GM10248 (cell line): Measurements from ENCODE around the gene LRRFIP1.

Experiments used
- CTCF ChIA-PET: fragments of 300-600 bp; sonication (Branson Sonifier 250); formaldehyde crosslinking; extraction: SDS; loops from one replicate; lab custom pipeline; 2021; ENCODE audit warnings: antibody characterized with exemption; lab: Yijun Ruan, JAX
- POLR2A ChIA-PET: fragments of 350-650 bp; sonication (Branson Sonifier 250); formaldehyde crosslinking; extraction: SDS; loops from one replicate; lab custom pipeline; 2020; ENCODE audit warnings: antibody characterized with exemption; lab: Yijun Ruan, JAX
- DNase-seq: peaks from one replicate; pipeline ENCODE4 v3.0.0; 2012; ENCODE audit errors: extremely low spot score
- TF ChIP-seq, protein P1 (sequence below): IDR thresholded peaks from 2 replicates; pipeline ENCODE4 v1.5.1; 2012; ENCODE audit warnings: mild to moderate bottlenecking, low read depth; ENCODE audit errors: extremely low read depth, missing control alignments, control extremely low read depth

The LRRFIP1 gene

DNA sequence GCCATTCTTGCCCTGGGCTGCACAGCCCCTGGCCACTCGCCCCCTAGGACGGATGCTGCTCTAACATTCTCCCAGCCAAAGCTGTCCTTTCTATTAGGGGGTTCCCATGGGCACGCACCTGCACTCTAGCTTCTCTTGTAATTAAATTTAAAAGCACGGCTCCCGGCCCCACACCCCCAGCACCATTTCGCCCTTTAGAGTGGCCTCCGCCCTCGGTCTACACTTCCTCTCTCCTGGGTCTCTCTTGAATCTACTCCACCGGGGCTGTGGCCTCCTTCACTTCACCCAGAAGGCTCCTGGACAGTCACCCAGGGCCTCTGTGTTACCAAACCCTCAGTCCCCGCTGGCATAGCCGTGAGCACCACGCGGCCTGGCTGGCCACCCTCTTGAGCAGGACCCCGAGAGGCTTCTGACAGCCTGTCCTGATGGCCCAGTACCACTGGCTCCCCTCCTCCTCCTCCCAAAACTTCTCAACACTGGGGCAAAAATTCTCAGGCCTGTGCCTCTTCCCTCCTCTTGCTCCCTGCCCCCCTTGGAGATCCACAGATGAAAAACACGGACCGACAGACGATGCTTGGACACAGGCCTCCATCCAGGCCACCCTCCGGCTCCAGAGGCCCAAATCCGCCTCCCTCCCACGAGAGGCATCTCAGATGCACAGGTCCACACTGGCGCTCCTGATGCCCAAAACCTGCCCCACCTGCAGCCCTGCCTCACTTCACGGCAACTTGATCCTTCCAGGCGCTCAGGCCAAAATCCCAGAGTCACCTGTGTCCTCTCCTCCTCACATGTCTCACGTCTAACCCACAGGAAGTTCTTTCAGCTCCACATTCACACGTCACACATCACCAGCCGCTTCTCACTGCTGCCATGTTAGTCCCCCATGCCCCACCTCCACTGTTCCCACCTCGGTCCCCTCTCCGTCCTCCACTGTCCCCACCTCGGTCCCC lies 29.9 kb upstream of the LRRFIP1 start:
- TF ChIP-seq, protein P1, sequence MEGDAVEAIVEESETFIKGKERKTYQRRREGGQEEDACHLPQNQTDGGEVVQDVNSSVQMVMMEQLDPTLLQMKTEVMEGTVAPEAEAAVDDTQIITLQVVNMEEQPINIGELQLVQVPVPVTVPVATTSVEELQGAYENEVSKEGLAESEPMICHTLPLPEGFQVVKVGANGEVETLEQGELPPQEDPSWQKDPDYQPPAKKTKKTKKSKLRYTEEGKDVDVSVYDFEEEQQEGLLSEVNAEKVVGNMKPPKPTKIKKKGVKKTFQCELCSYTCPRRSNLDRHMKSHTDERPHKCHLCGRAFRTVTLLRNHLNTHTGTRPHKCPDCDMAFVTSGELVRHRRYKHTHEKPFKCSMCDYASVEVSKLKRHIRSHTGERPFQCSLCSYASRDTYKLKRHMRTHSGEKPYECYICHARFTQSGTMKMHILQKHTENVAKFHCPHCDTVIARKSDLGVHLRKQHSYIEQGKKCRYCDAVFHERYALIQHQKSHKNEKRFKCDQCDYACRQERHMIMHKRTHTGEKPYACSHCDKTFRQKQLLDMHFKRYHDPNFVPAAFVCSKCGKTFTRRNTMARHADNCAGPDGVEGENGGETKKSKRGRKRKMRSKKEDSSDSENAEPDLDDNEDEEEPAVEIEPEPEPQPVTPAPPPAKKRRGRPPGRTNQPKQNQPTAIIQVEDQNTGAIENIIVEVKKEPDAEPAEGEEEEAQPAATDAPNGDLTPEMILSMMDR, result no peak
- CTCF ChIA-PET, result interaction anchor here (0.8 kb wide), 1 partner anchor 156 kb away, joined by 3 read pairs; no protein-coding TSS in a partner anchor
- POLR2A ChIA-PET, result no interaction called here
- DNase-seq, result no peak

- TF ChIP-seq, protein P1, result no peak
- POLR2A ChIA-PET, result no interaction called here
- CTCF ChIA-PET, result interaction anchor here (1.2 kb wide), 1 partner anchor 49 kb away, joined by 3 read pairs; no protein-coding TSS in a partner anchor
- DNase-seq, result no peak
Observed at GRCh38 chr2:237598468-237599208, 28.7 kb upstream of the LRRFIP1 start.

DNA sequence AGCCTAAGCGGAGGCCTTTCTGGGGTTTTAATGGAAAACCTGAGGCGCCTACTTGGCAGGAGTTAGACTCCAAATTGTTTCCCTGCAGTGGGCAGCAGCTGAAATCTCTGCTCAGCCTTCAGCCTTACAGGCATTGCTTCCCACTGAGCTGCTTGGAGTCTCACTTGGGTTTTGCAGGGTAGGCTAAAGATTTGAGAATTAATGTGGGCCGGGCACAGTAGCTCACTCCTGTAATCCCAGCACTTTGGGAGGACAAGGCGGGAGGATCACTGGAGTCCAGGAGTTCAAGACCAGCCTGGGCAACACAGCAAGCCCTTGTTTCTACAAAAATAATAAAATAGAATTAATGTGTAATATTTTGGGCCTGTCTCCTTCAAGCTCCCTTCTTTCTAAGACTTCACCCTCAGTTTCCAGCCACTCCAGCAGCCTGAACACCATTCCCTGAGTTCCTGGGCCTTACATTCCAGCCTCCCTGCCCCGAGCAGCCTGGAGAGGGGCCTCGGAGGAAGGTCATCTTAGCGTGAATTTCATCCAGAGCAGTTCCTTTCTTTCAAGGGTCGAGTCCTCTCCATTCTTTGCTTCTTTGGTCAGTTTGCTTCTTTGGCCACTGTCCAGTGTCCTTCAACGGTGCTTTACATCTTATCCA lies 27.8 kb upstream of the LRRFIP1 start:
- no peak for DNase-seq
- ChIA-PET CTCF (interaction anchor here (1.1 to 1.2 kb wide), 2 partner anchors 7 to 49 kb away, joined by 3 read pairs; no protein-coding TSS in a partner anchor), POLR2A (no interaction called here)
- TF ChIP-seq, protein P1, result no peak

DNA sequence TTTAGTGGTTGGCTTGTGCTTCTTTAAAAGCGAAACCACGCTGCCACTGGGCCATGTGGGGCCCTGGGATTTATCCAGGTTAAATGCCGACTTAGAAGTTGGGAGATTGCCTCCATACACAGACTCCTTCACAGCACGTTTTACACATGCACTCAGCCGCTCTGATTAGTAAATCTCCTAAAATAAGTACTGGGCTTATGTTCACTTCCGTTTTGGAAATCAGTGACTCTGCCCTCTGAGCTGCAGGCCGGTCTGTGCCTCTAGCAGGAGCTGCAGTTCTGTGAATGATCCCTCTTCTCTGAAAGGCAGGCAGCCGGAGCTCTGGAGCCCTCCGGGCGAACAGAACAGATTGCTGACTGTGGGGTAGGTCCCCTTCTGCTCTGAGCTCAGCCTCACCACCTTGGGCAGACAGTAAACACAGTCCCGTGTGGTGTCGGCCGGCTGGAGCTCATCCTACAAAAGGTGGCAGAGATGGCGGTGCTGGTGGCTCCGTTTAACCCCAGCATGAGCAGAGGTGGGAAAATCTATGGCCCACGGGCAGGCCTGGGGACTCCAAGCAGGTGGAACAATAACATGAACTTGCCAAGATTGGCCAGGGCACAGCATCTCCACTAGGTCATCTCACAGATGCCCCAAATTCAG lies 27.1 kb upstream of the LRRFIP1 start:
- DNase-seq, result no peak
- TF ChIP-seq, protein P1, result no peak
- POLR2A ChIA-PET, result no interaction called here
- CTCF ChIA-PET, result interaction anchor here (1.1 to 1.2 kb wide), 3 partner anchors 8 to 145 kb away, joined by 3 read pairs; no protein-coding TSS in a partner anchor

- TF ChIP-seq, protein P1, result no peak
- no peak for DNase-seq
- POLR2A ChIA-PET, result no interaction called here
- CTCF ChIA-PET, result interaction anchor here (2.9 kb wide), 1 partner anchor 143 kb away, joined by 11 read pairs; no protein-coding TSS in a partner anchor
Observed at GRCh38 chr2:237601453-237602116, 25.8 kb upstream of the LRRFIP1 start.
